CD14-positive monocyte (primary cell): ENCODE results near the gene PHLDB3. TPM values are rescaled to one million over a fixed set of nuclear protein-coding genes. Genes with fewer than 3 reads are reported as not detected.

Experiments used
- DNase-seq, 3 donors: peaks; one replicate each; pipeline ENCODE4 v3.0.0-alpha.2; 2011 to 2022
- H2AFZ ChIP-seq: 2 replicates; pipeline ENCODE4 v1.6.0; 2012; ENCODE audit warnings: mild to moderate bottlenecking, low read depth, low read length, inconsistent platforms; ENCODE audit not compliant: insufficient read depth, poor library complexity, severe bottlenecking
- H3K27ac ChIP-seq, 2 donors: 1 replicate in 1 of 2; 2 replicates in 1 of 2; pipeline ENCODE4 v1.5.1; 2012 to 2013; ENCODE audit warnings: low read length in 2 of 2, control low read depth in 1 of 2, inconsistent platforms in 1 of 2, low read depth in 1 of 2, mild to moderate bottlenecking in 1 of 2
- H3K27me3 ChIP-seq, 2 donors: one replicate each; pipeline versions ENCODE4 v1.6.0 to v1.6.1; 2011 to 2013; ENCODE audit warnings: low read length in 2 of 2; ENCODE audit not compliant: control insufficient read depth in 2 of 2, insufficient read depth in 2 of 2
- H3K36me3 ChIP-seq, 2 donors: replicated peaks in 1 of 2; 1 replicate in 1 of 2; 2 replicates in 1 of 2; pipeline versions ENCODE4 v1.5.1 to v1.6.1; 2012 to 2013; ENCODE audit warnings: low read length in 2 of 2, control low read depth in 1 of 2, inconsistent platforms in 1 of 2, mild to moderate bottlenecking in 1 of 2; ENCODE audit not compliant: insufficient read depth in 2 of 2, control insufficient read depth in 1 of 2
- H3K4me1 ChIP-seq, 2 donors: 1 replicate in 1 of 2; 2 replicates in 1 of 2; pipeline versions ENCODE4 v1.5.1 to v1.6.1; 2012 to 2013; ENCODE audit warnings: low read length in 2 of 2, control low read depth in 1 of 2, inconsistent platforms in 1 of 2, mild to moderate bottlenecking in 1 of 2, moderate library complexity in 1 of 2; ENCODE audit not compliant: insufficient read depth in 2 of 2, control insufficient read depth in 1 of 2
- H3K4me2 ChIP-seq: replicated peaks from 2 replicates; pipeline ENCODE3; 2012; ENCODE audit warnings: low read length, moderate library complexity, mild to moderate bottlenecking; ENCODE audit not compliant: poor library complexity, severe bottlenecking; ENCODE audit errors: extremely low read depth
- H3K4me3 ChIP-seq, 3 experiments: fragments of 200-600 bp in 1 of 3; sonication (generic) in 1 of 3; replicated peaks in 1 of 3; 1 replicate in 2 of 3; 2 replicates in 1 of 3; pipeline ENCODE4 v1.5.1; 2011 to 2013; ENCODE audit warnings: low read length in 3 of 3, mild to moderate bottlenecking in 3 of 3, control low read depth in 2 of 3, low read depth in 2 of 3, inconsistent platforms in 1 of 3, moderate library complexity in 1 of 3
- H3K79me2 ChIP-seq: 2 replicates; pipeline ENCODE4 v1.6.0; 2012; ENCODE audit warnings: mild to moderate bottlenecking, control low read depth, inconsistent platforms, low read length, moderate library complexity; ENCODE audit not compliant: insufficient read depth
- H3K9ac ChIP-seq: 2 replicates; pipeline ENCODE4 v1.6.0; 2017; ENCODE audit warnings: low read length, mild to moderate bottlenecking; ENCODE audit not compliant: insufficient read depth, poor library complexity, severe bottlenecking
- H3K9me3 ChIP-seq, 2 donors: replicated peaks in 1 of 2; 1 replicate in 1 of 2; 2 replicates in 1 of 2; pipeline versions ENCODE4 v1.5.1 to v1.6.1; 2012 to 2013; ENCODE audit warnings: low read length in 2 of 2, control low read depth in 1 of 2; ENCODE audit not compliant: control insufficient read depth in 1 of 2, insufficient read depth in 1 of 2
- H4K20me1 ChIP-seq: 2 replicates; pipeline ENCODE4 v1.6.0; 2012; ENCODE audit warnings: mild to moderate bottlenecking, low read length, control low read depth, moderate library complexity; ENCODE audit not compliant: insufficient read depth
- H3K27ac Mint-ChIP-seq, 7 donors: one replicate each; pipeline ENCODE4 v1.8.0; 2020; ENCODE audit warnings: mild to moderate bottlenecking in 7 of 7, mixed read lengths in 7 of 7, moderate library complexity in 6 of 7, inconsistent platforms in 2 of 7
- H3K27me3 Mint-ChIP-seq, 3 donors: one replicate each; pipeline ENCODE4 v1.8.0; 2021 to 2022; ENCODE audit warnings: low read depth in 3 of 3, mild to moderate bottlenecking in 3 of 3, mixed read lengths in 3 of 3, moderate library complexity in 3 of 3, inconsistent platforms in 1 of 3
- H3K36me3 Mint-ChIP-seq, 2 donors: one replicate each; pipeline ENCODE4 v1.8.0; 2020; ENCODE audit warnings: mixed read lengths in 2 of 2, inconsistent platforms in 1 of 2, mild to moderate bottlenecking in 1 of 2
- H3K4me1 Mint-ChIP-seq: one replicate; pipeline ENCODE4 v1.8.0; 2020; ENCODE audit warnings: mild to moderate bottlenecking, mixed read lengths
- H3K4me3 Mint-ChIP-seq, 2 donors: one replicate each; pipeline ENCODE4 v1.8.0; 2020; ENCODE audit warnings: mild to moderate bottlenecking in 2 of 2, mixed read lengths in 2 of 2, moderate library complexity in 1 of 2
- H3K9me3 Mint-ChIP-seq, 7 donors: one replicate each; pipeline ENCODE4 v1.8.0; 2020 to 2022; ENCODE audit warnings: mixed read lengths in 7 of 7, mild to moderate bottlenecking in 6 of 7, moderate library complexity in 6 of 7, inconsistent platforms in 2 of 7
- CTCF ChIP-seq: fragments of 200-600 bp; IDR thresholded peaks from one replicate; pipeline ENCODE4 v1.8.0; 2022; ENCODE audit warnings: antibody characterized with exemption, mild to moderate bottlenecking
- WGBS: methylation state at CpG from one replicate; pipeline ENCODE4 v1.1.5; 2013; ENCODE audit warnings: missing lambda C conversion rate; ENCODE audit not compliant: insufficient coverage; 5-methylcytosine and 5-hydroxymethylcytosine counted together
- intact Hi-C, 2 donors: fragments of 100-400 bp; cut with micrococcal nuclease; formaldehyde crosslinking; loops; one replicate each; pipeline versions ENCODE4 v1.15.0 to v1.15.1; 2023
- polyA plus RNA-seq, 3 donors: library from polyadenylated mRNA; depleted of rRNA in 1 of 3; unstranded in 2 of 3; stranded (reverse) in 1 of 3; fragments of 300-500 nt in 2 of 3; fragments of >200 nt in 1 of 3; fragmentation: Illumina TruSeq in 2 of 3; gene quantifications; 1 replicate in 2 of 3; 2 replicates in 1 of 3; pipeline ENCODE4 v1.2.3, GENCODE V29; 2012 to 2021

The PHLDB3 gene
- polyA plus RNA-seq, 3 donors, result 1.4 to 3.4 (median 1.7) TPM

GRCh38 chr19:43465468-43466120, 39.0 kb downstream of the PHLDB3 start, which contains the start of gene LYPD3:
LYPD3 (minus strand) TSS chr19:43465608; CDS start chr19:43465571, 37 bp downstream.
- Histone ChIP-seq H3K27ac (peak within 1 kb of the TSS in 1 of 2 donors; percentile 90), H3K9ac (no peak within 1 kb of the TSS), H2AFZ (peak within 1 kb of the TSS; percentile 86), H3K79me2 (no peaks in the 10 kb centered on the region), H3K4me3 (peak within 1 kb of the TSS; percentile 68 to 88 (median 80)), H3K4me1 (peaks cover 54 to 58% of the 10 kb centered on the region in 2 donors), H4K20me1 (no peaks in the 10 kb centered on the region), H3K9me3 (no peaks in the 10 kb centered on the region), H3K4me2 (peak within 1 kb of the TSS; percentile 90), H3K27me3 (no peaks in the 10 kb centered on the region), H3K36me3 (no peaks in the 10 kb centered on the region)
- peaks cover 3 to 8% of the 10 kb centered on the region in 2 donors for H3K36me3 Mint-ChIP-seq
- peaks cover 0 to 3% (median 0%) of the 10 kb centered on the region in 7 donors for H3K9me3 Mint-ChIP-seq
- H3K4me1 Mint-ChIP-seq, result peaks cover 49% of the 10 kb centered on the region
- intact Hi-C loops, result no loop called here
- no peak for TF ChIP-seq CTCF
- WGBS, result 46% methylated on average over 22 of the region's 24 CpGs
- H3K27me3 Mint-ChIP-seq, result peaks cover 10 to 23% (median 15%) of the 10 kb centered on the region in 3 donors
- DNase-seq, result peak; percentile 66 to 89 (median 74)
- peak within 1 kb of the TSS; percentile 94 to 97 for H3K4me3 Mint-ChIP-seq
- H3K27ac Mint-ChIP-seq, result peak within 1 kb of the TSS in 6 of 7 donors; percentile 97 to 99 (median 98)

GRCh38 chr19:43464134-43464775, 40.3 kb downstream of the PHLDB3 start:
- TF ChIP-seq CTCF, result no peak
- H3K4me1 ChIP-seq, result peaks cover 52 to 57% of the 10 kb centered on the region in 2 donors
- no peaks in the 10 kb centered on the region for H3K9me3 ChIP-seq
- DNase-seq, result no peak
- intact Hi-C loops, result no loop called here
- peak overlapping the region; percentile 68 to 88 (median 80) for H3K4me3 ChIP-seq
- Mint-ChIP-seq H3K4me1 (peaks cover 48% of the 10 kb centered on the region), H3K4me3 (peak overlapping the region; percentile 94 to 97), H3K36me3 (peaks cover 3 to 8% of the 10 kb centered on the region in 2 donors), H3K27me3 (peaks cover 10 to 24% (median 15%) of the 10 kb centered on the region in 3 donors), H3K27ac (peak overlapping the region; percentile 94 to 99 (median 98)), H3K9me3 (peaks cover 0 to 3% (median 0%) of the 10 kb centered on the region in 7 donors)
- H3K4me2 ChIP-seq, result peak overlapping the region; percentile 90
- 7% methylated on average over 26 of the region's 33 CpGs for WGBS
- peak overlapping the region; percentile 86 for H2AFZ ChIP-seq
- H3K36me3 ChIP-seq, result no peaks in the 10 kb centered on the region
- no peaks in the 10 kb centered on the region for H3K27me3 ChIP-seq
- peak overlapping the region; percentile 70 to 90 for H3K27ac ChIP-seq
- H3K79me2 ChIP-seq, result no peaks in the 10 kb centered on the region
- no peaks in the 10 kb centered on the region for H4K20me1 ChIP-seq
- H3K9ac ChIP-seq, result peak overlapping the region; percentile 69
